G401 (cell line): ENCODE results near the gene GJB4. TPM values are rescaled to one million over a fixed set of nuclear protein-coding genes. Genes with fewer than 3 reads are reported as not detected.
"Not testable (repeated sequence)": the region's sequence is repeated elsewhere in the genome, so short reads cannot be mapped to it uniquely, and the experiment has no call there.

Experiments
- DNase-seq: peaks from one replicate; pipeline ENCODE4 v3.0.0-alpha.2; 2015; ENCODE audit warnings: low spot score
- in situ Hi-C: cut with HindIII; loops from 2 replicates; pipeline ENCODE4 v1.10.0; 2016; ENCODE audit warnings: low sequenced_read_pairs, mixed read lengths
- total RNA-seq: library from RNA; depleted of rRNA; stranded (reverse); fragments of >200 nt; shearing (Covaris generic); gene quantifications from 2 replicates; pipeline ENCODE4 v1.2.3, GENCODE V29; 2014; rRNA removed

Gene GJB4
- total RNA-seq, 1 experiment from 2014 or later: not detected

GRCh38 chr1:34792424-34792823, 32.9 kb downstream of the GJB4 start:
- DNase-seq: no peak
- in situ Hi-C loops: no loop called here

GRCh38 chr1:34792868-34793727, 33.6 kb downstream of the GJB4 start, which contains the start of gene GJA4:
Gene GJA4 (plus strand): TSS chr1:34792999. CDS start chr1:34794214, 1,215 bp downstream.
- DNase-seq: no peak
- in situ Hi-C loops: no loop called here

DNA sequence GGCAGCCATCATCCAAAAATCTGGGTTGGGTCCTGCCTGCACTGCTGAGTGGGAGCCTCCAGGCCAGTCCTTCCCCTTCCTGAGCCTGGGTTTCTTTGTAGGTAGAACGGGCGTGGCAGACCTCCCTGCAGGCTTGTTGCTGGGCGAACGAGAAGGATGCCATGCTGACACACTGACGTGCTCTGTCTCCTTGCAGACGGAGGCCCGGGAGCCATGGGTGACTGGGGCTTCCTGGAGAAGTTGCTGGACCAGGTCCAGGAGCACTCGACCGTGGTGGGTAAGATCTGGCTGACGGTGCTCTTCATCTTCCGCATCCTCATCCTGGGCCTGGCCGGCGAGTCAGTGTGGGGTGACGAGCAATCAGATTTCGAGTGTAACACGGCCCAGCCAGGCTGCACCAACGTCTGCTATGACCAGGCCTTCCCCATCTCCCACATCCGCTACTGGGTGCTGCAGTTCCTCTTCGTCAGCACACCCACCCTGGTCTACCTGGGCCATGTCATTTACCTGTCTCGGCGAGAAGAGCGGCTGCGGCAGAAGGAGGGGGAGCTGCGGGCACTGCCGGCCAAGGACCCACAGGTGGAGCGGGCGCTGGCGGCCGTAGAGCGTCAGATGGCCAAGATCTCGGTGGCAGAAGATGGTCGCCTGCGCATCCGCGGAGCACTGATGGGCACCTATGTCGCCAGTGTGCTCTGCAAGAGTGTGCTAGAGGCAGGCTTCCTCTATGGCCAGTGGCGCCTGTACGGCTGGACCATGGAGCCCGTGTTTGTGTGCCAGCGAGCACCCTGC, 34.7 kb downstream of the GJB4 start:
- in situ Hi-C loops: no loop called here
- DNase-seq: no peak

DNA sequence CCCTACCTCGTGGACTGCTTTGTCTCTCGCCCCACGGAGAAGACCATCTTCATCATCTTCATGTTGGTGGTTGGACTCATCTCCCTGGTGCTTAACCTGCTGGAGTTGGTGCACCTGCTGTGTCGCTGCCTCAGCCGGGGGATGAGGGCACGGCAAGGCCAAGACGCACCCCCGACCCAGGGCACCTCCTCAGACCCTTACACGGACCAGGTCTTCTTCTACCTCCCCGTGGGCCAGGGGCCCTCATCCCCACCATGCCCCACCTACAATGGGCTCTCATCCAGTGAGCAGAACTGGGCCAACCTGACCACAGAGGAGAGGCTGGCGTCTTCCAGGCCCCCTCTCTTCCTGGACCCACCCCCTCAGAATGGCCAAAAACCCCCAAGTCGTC, 35.2 kb downstream of the GJB4 start:
- DNase-seq: no peak
- in situ Hi-C loops: no loop called here

DNA sequence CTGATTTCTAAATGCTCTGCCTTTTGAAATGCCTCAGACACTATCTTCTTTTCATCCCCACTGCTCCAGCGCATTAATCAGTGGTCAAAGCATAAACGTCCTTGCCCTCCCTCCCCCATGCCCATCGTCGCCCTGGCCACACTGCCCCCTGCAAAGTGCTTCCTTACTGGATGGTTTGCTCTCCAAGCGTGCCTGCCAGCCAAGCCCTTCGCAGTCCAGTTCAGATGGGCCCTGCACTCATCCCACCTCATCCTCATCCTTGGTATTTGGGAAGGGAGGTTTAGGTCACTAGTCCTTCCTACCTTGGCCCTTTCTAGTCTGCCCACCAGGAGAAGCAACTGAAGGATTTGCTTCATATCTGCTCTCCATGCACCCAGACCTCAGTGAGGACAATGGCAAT, 36.4 kb downstream of the GJB4 start:
- in situ Hi-C loops: no loop called here

GRCh38 chr1:34796990-34797389, 37.5 kb downstream of the GJB4 start:
- DNase-seq: no peak
- in situ Hi-C loops: no loop called here

More for the DNA sequence above, 36.4 kb downstream of the GJB4 start:
- DNase-seq: no peak

GRCh38 chr1:34800214-34800613, 40.7 kb downstream of the GJB4 start:
- in situ Hi-C loops: no loop called here
- DNase-seq: no peak

DNA sequence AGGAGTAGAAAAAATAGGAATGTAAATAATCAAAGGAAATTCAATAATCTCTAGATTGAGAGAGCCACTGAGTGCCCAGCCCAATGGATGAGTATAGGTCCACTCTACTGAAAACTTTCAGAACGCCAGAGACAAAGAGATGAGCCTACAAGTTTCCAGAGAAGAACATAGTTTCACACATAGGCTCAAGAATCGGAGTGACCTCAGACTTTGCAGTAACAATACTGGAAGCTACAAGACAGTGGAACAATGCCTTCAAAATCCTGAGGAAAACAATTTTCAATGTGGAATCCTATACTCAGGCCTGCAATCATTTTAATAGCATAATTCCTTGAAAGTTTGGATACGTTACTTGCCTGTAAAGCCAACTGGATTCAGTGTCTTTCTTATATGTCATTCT, 44.2 kb downstream of the GJB4 start:
- in situ Hi-C loops: no loop called here
- DNase-seq: no peak

GRCh38 chr1:34806396-34806795, 46.9 kb downstream of the GJB4 start:
- DNase-seq: no peak
- in situ Hi-C loops: no loop called here

DNA sequence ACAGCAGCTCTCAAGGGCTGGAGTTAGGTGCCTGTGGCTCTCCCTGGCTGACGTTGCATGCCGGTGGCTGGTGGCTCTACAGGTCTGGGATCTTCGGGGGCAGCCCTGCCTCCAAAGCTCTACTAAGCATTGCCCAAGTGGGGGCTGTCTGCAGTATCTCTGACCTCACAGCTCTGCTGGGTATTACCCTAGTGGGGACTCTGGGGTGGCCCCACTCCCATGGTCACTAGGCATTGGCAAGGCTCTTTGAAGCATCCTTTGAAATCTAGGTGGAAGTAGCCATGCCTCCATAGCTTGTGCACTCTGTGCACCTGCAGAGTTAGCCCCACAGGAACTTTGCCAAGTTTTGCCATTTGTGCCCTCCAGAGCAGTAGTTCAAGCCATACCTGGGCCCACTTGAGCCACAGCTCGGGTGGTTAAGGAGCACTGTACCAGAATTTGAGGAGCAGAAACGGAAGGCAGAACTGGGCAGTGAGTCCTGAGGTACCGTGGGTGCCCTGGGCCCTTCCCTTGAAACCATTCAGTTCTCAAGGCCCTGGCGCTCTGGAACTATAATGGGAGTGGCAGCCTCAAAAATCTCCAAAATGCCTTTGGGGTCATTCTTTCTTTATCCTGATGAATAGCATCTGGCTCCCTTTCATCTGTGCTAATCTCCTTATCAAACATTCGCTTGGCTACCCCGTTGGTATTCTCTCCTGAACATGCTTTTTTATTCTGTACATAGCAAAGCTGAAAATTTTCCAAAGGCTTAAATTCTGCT, 48.7 kb downstream of the GJB4 start:
- in situ Hi-C loops: no loop called here
- no peak for DNase-seq

DNA sequence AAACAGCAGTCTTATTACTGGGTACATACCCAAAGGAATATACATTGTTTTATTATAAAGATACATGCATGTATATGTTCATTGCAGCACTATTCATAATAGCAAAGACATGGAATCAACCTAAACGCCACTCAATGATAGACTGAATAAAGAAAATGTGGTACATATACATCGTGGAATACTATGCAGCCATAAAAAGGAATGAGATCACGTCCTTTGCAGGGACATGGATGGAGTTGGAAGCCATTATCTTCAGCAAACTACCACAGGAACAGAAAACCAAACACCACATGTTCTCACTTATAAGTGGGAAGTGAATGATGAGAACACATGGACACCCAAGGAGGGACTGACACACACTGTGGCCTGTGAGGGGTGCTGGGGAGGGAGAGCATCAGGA, 51.2 kb downstream of the GJB4 start:
- in situ Hi-C loops: not testable (repeated sequence)

More for the DNA sequence above, 51.2 kb downstream of the GJB4 start:
- DNase-seq: not testable (repeated sequence)

Other genes with a start within 250 kb of the GJB4 start
- 0.24 TPM in 1 of 2 replicates, not detected in the other for gene GJB5, start 4.7 kb upstream of the GJB4 start, total RNA-seq
- gene GJB3, start 21.5 kb downstream of the GJB4 start, total RNA-seq: not detected in 2 replicates
- not detected in 2 replicates for gene GJA4, start 33.3 kb downstream of the GJB4 start, total RNA-seq
- gene SMIM12, start 100.0 kb downstream of the GJB4 start, total RNA-seq: 64.5 and 72.1 TPM in 2 replicates
- gene DLGAP3, start 169.9 kb downstream of the GJB4 start, total RNA-seq: 3.1 and 4.5 TPM in 2 replicates
- gene TMEM35B, start 225.6 kb downstream of the GJB4 start, total RNA-seq: 49.2 and 73.3 TPM in 2 replicates